Mesendoderm (in vitro differentiated cells): ENCODE measurements around the gene TASP1.

Experiments used
- DNase-seq: peaks from one replicate; pipeline ENCODE4 v3.0.0; 2013
- H2AK5ac ChIP-seq: 2 replicates; pipeline ENCODE4 v1.6.1; 2013; ENCODE audit warnings: low read length, inconsistent platforms
- H2BK120ac ChIP-seq: 2 replicates; pipeline ENCODE4 v1.6.1; 2013; ENCODE audit warnings: low read depth, mild to moderate bottlenecking, low read length, moderate library complexity, mixed read lengths
- H2BK15ac ChIP-seq: replicated peaks from 2 replicates; pipeline ENCODE4 v1.6.1; 2013; ENCODE audit warnings: low read depth, mild to moderate bottlenecking, moderate library complexity
- H2BK5ac ChIP-seq: 2 replicates; pipeline ENCODE4 v1.6.1; 2013; ENCODE audit warnings: low read length, inconsistent platforms
- H3K18ac ChIP-seq: 2 replicates; pipeline ENCODE4 v1.6.1; 2013; ENCODE audit warnings: mild to moderate bottlenecking, low read length, mixed read lengths
- H3K23ac ChIP-seq: one replicate; pipeline ENCODE4 v1.6.1; 2013; ENCODE audit warnings: low read length
- H3K27ac ChIP-seq: 2 replicates; pipeline ENCODE4 v1.5.1; 2013; ENCODE audit warnings: low read depth, mild to moderate bottlenecking, inconsistent platforms, low read length, moderate library complexity
- H3K27me3 ChIP-seq: 2 replicates; pipeline ENCODE4 v1.6.1; 2013; ENCODE audit warnings: low read length, control low read depth, mild to moderate bottlenecking, inconsistent platforms; ENCODE audit not compliant: insufficient read depth, poor library complexity
- H3K36me3 ChIP-seq: 2 replicates; pipeline ENCODE4 v1.6.1; 2013; ENCODE audit warnings: low read length, inconsistent platforms; ENCODE audit not compliant: control insufficient read depth, insufficient read depth
- H3K4ac ChIP-seq: one replicate; pipeline ENCODE4 v1.6.1; 2013; ENCODE audit warnings: low read depth, mild to moderate bottlenecking, low read length, moderate library complexity
- H3K4me1 ChIP-seq: 2 replicates; pipeline ENCODE4 v1.6.1; 2013; ENCODE audit warnings: low read depth, low read length, inconsistent platforms; ENCODE audit not compliant: control insufficient read depth
- H3K4me2 ChIP-seq: 2 replicates; pipeline ENCODE4 v1.6.1; 2013; ENCODE audit warnings: low read length
- H3K4me3 ChIP-seq: 2 replicates; pipeline ENCODE4 v1.5.1; 2013; ENCODE audit warnings: mild to moderate bottlenecking, low read length
- H3K56ac ChIP-seq: one replicate; pipeline ENCODE4 v1.6.1; 2013; ENCODE audit warnings: low read length
- H3K79me1 ChIP-seq: 2 replicates; pipeline ENCODE4 v1.6.1; 2013; ENCODE audit warnings: low read length, inconsistent platforms
- H3K79me2 ChIP-seq: 2 replicates; pipeline ENCODE4 v1.6.1; 2013; ENCODE audit warnings: mild to moderate bottlenecking, low read length; ENCODE audit not compliant: control insufficient read depth, insufficient read depth
- H3K9ac ChIP-seq: 2 replicates; pipeline ENCODE4 v1.6.1; 2013; ENCODE audit warnings: low read length, inconsistent platforms
- H4K5ac ChIP-seq: one replicate; pipeline ENCODE4 v1.6.1; 2013; ENCODE audit warnings: low read length
- H4K8ac ChIP-seq: one replicate; pipeline ENCODE4 v1.6.1; 2013; ENCODE audit warnings: low read depth, mild to moderate bottlenecking, control low read depth, low read length, moderate library complexity
- WGBS: extraction: QIAGEN DNeasy Blood & Tissue Kit; methylation state at CpG from one replicate; pipeline ENCODE4 v1.1.7; 2013; ENCODE audit warnings: low lambda C conversion rate, missing lambda C conversion rate; ENCODE audit not compliant: insufficient coverage; ENCODE audit errors: extremely low coverage; 5-methylcytosine and 5-hydroxymethylcytosine counted together

The TASP1 gene

GRCh38 chr20:13681248-13682125 is 42.8 kb upstream of the TASP1 start:
- Histone ChIP-seq H2BK5ac (no peak overlapping the region), H3K9ac (no peak overlapping the region), H3K36me3 (no peaks in the 10 kb centered on the region), H3K79me1 (no peaks in the 10 kb centered on the region), H3K27me3 (no peaks in the 10 kb centered on the region), H3K23ac (no peak overlapping the region), H3K79me2 (no peaks in the 10 kb centered on the region), H3K4ac (no peak overlapping the region), H3K4me1 (no peaks in the 10 kb centered on the region), H4K8ac (no peak overlapping the region), H3K56ac (no peak overlapping the region), H2BK15ac (no peak overlapping the region), H2AK5ac (no peak overlapping the region), H3K4me3 (no peak overlapping the region), H3K27ac (no peak overlapping the region), H3K4me2 (no peak overlapping the region), H4K5ac (no peak overlapping the region), H3K18ac (no peak overlapping the region), H2BK120ac (no peak overlapping the region)
- no CpG with 5 or more reads among the region's 4 CpGs for WGBS
- DNase-seq: no peak

GRCh38 chr20:13678944-13679343 is 40.2 kb upstream of the TASP1 start:
- H2BK15ac ChIP-seq: no peak overlapping the region
- no peak overlapping the region for H3K56ac ChIP-seq
- H2BK120ac ChIP-seq: no peak overlapping the region
- no peak overlapping the region for H3K4me3 ChIP-seq
- H3K79me2 ChIP-seq: no peaks in the 10 kb centered on the region
- H4K5ac ChIP-seq: no peak overlapping the region
- no peaks in the 10 kb centered on the region for H3K4me1 ChIP-seq
- H3K79me1 ChIP-seq: no peaks in the 10 kb centered on the region
- H3K27ac ChIP-seq: no peak overlapping the region
- no peak overlapping the region for H3K9ac ChIP-seq
- no peak overlapping the region for H3K4ac ChIP-seq
- H2AK5ac ChIP-seq: no peak overlapping the region
- H3K27me3 ChIP-seq: no peaks in the 10 kb centered on the region
- no peak overlapping the region for H3K18ac ChIP-seq
- no peaks in the 10 kb centered on the region for H3K36me3 ChIP-seq
- no peak overlapping the region for H3K23ac ChIP-seq
- no peak overlapping the region for H3K4me2 ChIP-seq
- H4K8ac ChIP-seq: no peak overlapping the region
- DNase-seq: no peak
- no CpG with 5 or more reads among the region's 1 CpG for whole genome bisulfite sequencing
- no peak overlapping the region for H2BK5ac ChIP-seq

- no peaks in the 10 kb centered on the region for H3K79me1 ChIP-seq
- H4K8ac ChIP-seq: no peak overlapping the region
- no peak overlapping the region for H3K27ac ChIP-seq
- no peak overlapping the region for H2BK5ac ChIP-seq
- H2AK5ac ChIP-seq: no peak overlapping the region
- H3K4me3 ChIP-seq: no peak overlapping the region
- no peaks in the 10 kb centered on the region for H3K79me2 ChIP-seq
- no peak overlapping the region for H4K5ac ChIP-seq
- no peaks in the 10 kb centered on the region for H3K36me3 ChIP-seq
- no peak overlapping the region for H3K4me2 ChIP-seq
- no peak overlapping the region for H3K9ac ChIP-seq
- WGBS: no CpG with 5 or more reads among the region's 4 CpGs
- no peak overlapping the region for H3K56ac ChIP-seq
- no peaks in the 10 kb centered on the region for H3K4me1 ChIP-seq
- H3K27me3 ChIP-seq: no peaks in the 10 kb centered on the region
- H2BK15ac ChIP-seq: no peak overlapping the region
- no peak overlapping the region for H2BK120ac ChIP-seq
- no peak overlapping the region for H3K23ac ChIP-seq
- no peak overlapping the region for H3K18ac ChIP-seq
- no peak overlapping the region for H3K4ac ChIP-seq
- no peak for DNase-seq
These were observed 38.5 kb upstream of the TASP1 start for GRCh38 chr20:13677241-13677640.

GRCh38 chr20:13676682-13677081 is 38.0 kb upstream of the TASP1 start:
- no peak overlapping the region for H4K5ac ChIP-seq
- no peak overlapping the region for H2BK120ac ChIP-seq
- H3K4me3 ChIP-seq: no peak overlapping the region
- H3K23ac ChIP-seq: no peak overlapping the region
- no peak overlapping the region for H3K27ac ChIP-seq
- no peaks in the 10 kb centered on the region for H3K79me2 ChIP-seq
- no peak for DNase-seq
- H3K79me1 ChIP-seq: no peaks in the 10 kb centered on the region
- H3K4ac ChIP-seq: no peak overlapping the region
- H2AK5ac ChIP-seq: no peak overlapping the region
- H3K36me3 ChIP-seq: no peaks in the 10 kb centered on the region
- H4K8ac ChIP-seq: no peak overlapping the region
- H2BK5ac ChIP-seq: no peak overlapping the region
- H3K4me2 ChIP-seq: no peak overlapping the region
- H3K56ac ChIP-seq: no peak overlapping the region
- no peak overlapping the region for H3K18ac ChIP-seq
- no peaks in the 10 kb centered on the region for H3K4me1 ChIP-seq
- no CpG with 5 or more reads among the region's 3 CpGs for WGBS
- no peaks in the 10 kb centered on the region for H3K27me3 ChIP-seq
- H3K9ac ChIP-seq: no peak overlapping the region
- no peak overlapping the region for H2BK15ac ChIP-seq

GRCh38 chr20:13672690-13673089 is 34.0 kb upstream of the TASP1 start:
- no peak for DNase-seq
- no peaks in the 10 kb centered on the region for H3K36me3 ChIP-seq
- H4K8ac ChIP-seq: no peak overlapping the region
- no peak overlapping the region for H2BK5ac ChIP-seq
- H3K79me1 ChIP-seq: no peaks in the 10 kb centered on the region
- no peaks in the 10 kb centered on the region for H3K79me2 ChIP-seq
- no peaks in the 10 kb centered on the region for H3K27me3 ChIP-seq
- no peak overlapping the region for H3K18ac ChIP-seq
- H3K56ac ChIP-seq: no peak overlapping the region
- no peak overlapping the region for H2BK15ac ChIP-seq
- H4K5ac ChIP-seq: no peak overlapping the region
- no peak overlapping the region for H3K4me3 ChIP-seq
- WGBS: no CpG with 5 or more reads among the region's 3 CpGs
- H3K4me1 ChIP-seq: no peaks in the 10 kb centered on the region
- no peak overlapping the region for H3K23ac ChIP-seq
- no peak overlapping the region for H3K9ac ChIP-seq
- H3K4ac ChIP-seq: no peak overlapping the region
- H3K4me2 ChIP-seq: no peak overlapping the region
- H2BK120ac ChIP-seq: no peak overlapping the region
- H2AK5ac ChIP-seq: no peak overlapping the region
- no peak overlapping the region for H3K27ac ChIP-seq

- Histone ChIP-seq H3K27ac (no peak overlapping the region), H3K9ac (no peak overlapping the region), H3K4me3 (no peak overlapping the region)
These were observed 33.2 kb upstream of the TASP1 start for GRCh38 chr20:13671916-13672378.

More at GRCh38 chr20:13671916-13672378, 33.2 kb upstream of the TASP1 start:
- no peaks in the 10 kb centered on the region for H3K4me1 ChIP-seq
- H3K23ac ChIP-seq: no peak overlapping the region
- no peaks in the 10 kb centered on the region for H3K79me1 ChIP-seq
- H2AK5ac ChIP-seq: no peak overlapping the region
- no peaks in the 10 kb centered on the region for H3K79me2 ChIP-seq
- no peak overlapping the region for H2BK120ac ChIP-seq
- no peak for DNase-seq
- no peaks in the 10 kb centered on the region for H3K36me3 ChIP-seq
- H3K27me3 ChIP-seq: no peaks in the 10 kb centered on the region
- H4K5ac ChIP-seq: no peak overlapping the region
- H2BK5ac ChIP-seq: no peak overlapping the region
- H3K56ac ChIP-seq: no peak overlapping the region
- H3K4ac ChIP-seq: no peak overlapping the region
- no peak overlapping the region for H3K18ac ChIP-seq
- H2BK15ac ChIP-seq: no peak overlapping the region
- no peak overlapping the region for H4K8ac ChIP-seq
- no peak overlapping the region for H3K4me2 ChIP-seq
- WGBS: no CpG with 5 or more reads among the region's 1 CpG
